Trophoblast cell (in vitro differentiated cells and primary cell): Measurements from ENCODE around the gene ZSWIM9.

Experiments
- DNase-seq, 2 donors: peaks; one replicate each; pipeline ENCODE4 v3.0.0-alpha.2; 2016
- H2AFZ ChIP-seq: 2 replicates; pipeline ENCODE4 v1.6.1; 2013; ENCODE audit warnings: low read length, moderate library complexity, mild to moderate bottlenecking; ENCODE audit not compliant: insufficient read depth, poor library complexity
- H2AK5ac ChIP-seq: 2 replicates; pipeline ENCODE4 v1.6.1; 2013; ENCODE audit warnings: mild to moderate bottlenecking, low read length
- H2BK120ac ChIP-seq: 2 replicates; pipeline ENCODE4 v1.6.1; 2013; ENCODE audit warnings: low read length, mild to moderate bottlenecking, moderate library complexity; ENCODE audit not compliant: insufficient read depth, poor library complexity
- H2BK12ac ChIP-seq: 2 replicates; pipeline ENCODE4 v1.6.1; 2013; ENCODE audit warnings: mild to moderate bottlenecking, low read length, moderate library complexity
- H2BK5ac ChIP-seq: 2 replicates; pipeline ENCODE4 v1.6.1; 2013; ENCODE audit warnings: low read length, low read depth, moderate library complexity, mild to moderate bottlenecking; ENCODE audit not compliant: poor library complexity
- H3K14ac ChIP-seq: 2 replicates; pipeline ENCODE4 v1.6.1; 2013; ENCODE audit warnings: mild to moderate bottlenecking, low read length
- H3K18ac ChIP-seq: 2 replicates; pipeline ENCODE4 v1.6.1; 2013; ENCODE audit warnings: mild to moderate bottlenecking, low read length
- H3K23ac ChIP-seq: 2 replicates; pipeline ENCODE4 v1.6.1; 2013; ENCODE audit warnings: low read length
- H3K27ac ChIP-seq: 2 replicates; pipeline ENCODE4 v1.5.1; 2013; ENCODE audit warnings: low read depth, mild to moderate bottlenecking, inconsistent platforms, low read length, moderate library complexity
- H3K27me3 ChIP-seq: 2 replicates; pipeline ENCODE4 v1.6.1; 2013; ENCODE audit warnings: inconsistent platforms, mild to moderate bottlenecking, low read length, moderate library complexity; ENCODE audit not compliant: insufficient read depth
- H3K36me3 ChIP-seq, 2 experiments: 1 replicate in 1 of 2; 2 replicates in 1 of 2; pipeline ENCODE4 v1.6.1; 2013; ENCODE audit warnings: low read length in 2 of 2, mild to moderate bottlenecking in 2 of 2, moderate library complexity in 1 of 2; ENCODE audit not compliant: insufficient read depth in 2 of 2, control insufficient read depth in 1 of 2
- H3K4ac ChIP-seq: 2 replicates; pipeline ENCODE4 v1.6.1; 2013; ENCODE audit warnings: low read depth, mild to moderate bottlenecking, low read length, moderate library complexity
- H3K4me1 ChIP-seq, 2 experiments: 1 replicate in 1 of 2; 2 replicates in 1 of 2; pipeline ENCODE4 v1.6.1; 2013; ENCODE audit warnings: low read length in 2 of 2, mild to moderate bottlenecking in 2 of 2, moderate library complexity in 1 of 2; ENCODE audit not compliant: insufficient read depth in 2 of 2, control insufficient read depth in 1 of 2
- H3K4me2 ChIP-seq: 2 replicates; pipeline ENCODE4 v1.6.1; 2013; ENCODE audit warnings: inconsistent platforms, mild to moderate bottlenecking, low read length, moderate library complexity
- H3K4me3 ChIP-seq: 2 replicates; pipeline ENCODE4 v1.5.1; 2013; ENCODE audit warnings: mild to moderate bottlenecking, low read depth, low read length, inconsistent platforms
- H3K79me1 ChIP-seq: one replicate; pipeline ENCODE4 v1.6.1; 2013; ENCODE audit warnings: low read length
- H3K79me2 ChIP-seq: 2 replicates; pipeline ENCODE4 v1.6.1; 2013; ENCODE audit warnings: low read length, mild to moderate bottlenecking; ENCODE audit not compliant: control insufficient read depth, insufficient read depth, poor library complexity
- H3K9ac ChIP-seq: 2 replicates; pipeline ENCODE4 v1.6.1; 2013; ENCODE audit warnings: mild to moderate bottlenecking, low read length
- H3K9me3 ChIP-seq: 2 replicates; pipeline ENCODE4 v1.6.1; 2013; ENCODE audit warnings: low read depth, mild to moderate bottlenecking, control low read depth, inconsistent platforms, low read length; ENCODE audit not compliant: insufficient read depth
- H4K12ac ChIP-seq: 2 replicates; pipeline ENCODE4 v1.6.1; 2013; ENCODE audit warnings: low read depth, mild to moderate bottlenecking, low read length, moderate library complexity
- H4K8ac ChIP-seq: 2 replicates; pipeline ENCODE4 v1.6.1; 2013; ENCODE audit warnings: low read depth, mild to moderate bottlenecking, low read length, moderate library complexity
- H4K91ac ChIP-seq: one replicate; pipeline ENCODE4 v1.6.1; 2013; ENCODE audit warnings: low read depth, mild to moderate bottlenecking, low read length, moderate library complexity
- WGBS: extraction: QIAGEN DNeasy Blood & Tissue Kit; methylation state at CpG from one replicate; pipeline ENCODE4 v1.1.7; 2013; ENCODE audit warnings: missing lambda C conversion rate; ENCODE audit not compliant: insufficient read length, insufficient coverage; ENCODE audit errors: extremely low coverage; 5-methylcytosine and 5-hydroxymethylcytosine counted together

Gene ZSWIM9

GRCh38 chr19:48203222-48203793, 32.8 kb downstream of the ZSWIM9 start:
- Histone ChIP-seq H3K14ac (no peak overlapping the region), H3K36me3 (no peaks in the 10 kb centered on the region), H2BK120ac (no peak overlapping the region), H3K4me2 (peak overlapping the region; percentile 99), H3K18ac (no peak overlapping the region), H3K4me1 (peaks cover 4 to 6% of the 10 kb centered on the region in 2 experiments), H3K79me2 (peaks cover 4% of the 10 kb centered on the region), H3K4me3 (no peak overlapping the region), H2AFZ (no peak overlapping the region), H2AK5ac (no peak overlapping the region), H4K8ac (peak overlapping the region; percentile 61), H2BK12ac (no peak overlapping the region), H3K9me3 (no peaks in the 10 kb centered on the region), H3K23ac (no peak overlapping the region), H2BK5ac (no peak overlapping the region), H3K4ac (no peak overlapping the region), H4K91ac (no peak overlapping the region), H3K9ac (no peak overlapping the region), H3K27ac (peak overlapping the region; percentile 1), H4K12ac (no peak overlapping the region), H3K79me1 (peaks cover 2% of the 10 kb centered on the region), H3K27me3 (no peaks in the 10 kb centered on the region)
- no CpG with 5 or more reads among the region's 5 CpGs for WGBS
- DNase-seq: no peak

GRCh38 chr19:48203794-48204628, 33.5 kb downstream of the ZSWIM9 start:
- peak; percentile 98 for DNase-seq
- Histone ChIP-seq H3K27me3 (no peaks in the 10 kb centered on the region), H3K36me3 (no peaks in the 10 kb centered on the region), H3K4me1 (peaks cover 4 to 6% of the 10 kb centered on the region in 2 experiments), H4K12ac (peak overlapping the region; percentile 58), H3K27ac (peak overlapping the region; percentile 1), H3K14ac (peak overlapping the region; percentile 64), H3K9ac (peak overlapping the region; percentile 84), H3K79me2 (peaks cover 4% of the 10 kb centered on the region), H3K4me2 (peak overlapping the region; percentile 99), H2AK5ac (no peak overlapping the region), H3K4ac (no peak overlapping the region), H3K4me3 (peak overlapping the region; percentile 79), H4K8ac (peak overlapping the region; percentile 90), H3K79me1 (peaks cover 2% of the 10 kb centered on the region), H2BK120ac (no peak overlapping the region), H2AFZ (peak overlapping the region; percentile 88), H3K9me3 (no peaks in the 10 kb centered on the region), H3K18ac (peak overlapping the region; percentile 63), H3K23ac (no peak overlapping the region), H2BK5ac (no peak overlapping the region), H2BK12ac (no peak overlapping the region), H4K91ac (peak overlapping the region; percentile 27)
- WGBS: no CpG with 5 or more reads among the region's 34 CpGs

GRCh38 chr19:48206397-48207093, 36.1 kb downstream of the ZSWIM9 start:
- H3K9ac ChIP-seq: no peak overlapping the region
- no peak overlapping the region for H3K27ac ChIP-seq
- no peak overlapping the region for H3K4me3 ChIP-seq
- no peak overlapping the region for H4K12ac ChIP-seq
- peaks cover 4% of the 10 kb centered on the region for H3K79me2 ChIP-seq
- no peaks in the 10 kb centered on the region for H3K9me3 ChIP-seq
- H3K4me1 ChIP-seq: peaks cover 4 to 6% of the 10 kb centered on the region in 2 experiments
- peaks cover 0 to under 1% of the 10 kb centered on the region in 2 experiments for H3K36me3 ChIP-seq
- DNase-seq: no peak
- H4K91ac ChIP-seq: no peak overlapping the region
- H3K23ac ChIP-seq: no peak overlapping the region
- no CpG with 5 or more reads among the region's 9 CpGs for WGBS
- no peak overlapping the region for H4K8ac ChIP-seq
- H3K4me2 ChIP-seq: no peak overlapping the region
- no peak overlapping the region for H2BK120ac ChIP-seq
- no peak overlapping the region for H3K14ac ChIP-seq
- H2BK5ac ChIP-seq: no peak overlapping the region
- H3K4ac ChIP-seq: no peak overlapping the region
- no peak overlapping the region for H3K18ac ChIP-seq
- no peak overlapping the region for H2AFZ ChIP-seq
- H3K27me3 ChIP-seq: no peaks in the 10 kb centered on the region
- peaks cover 2% of the 10 kb centered on the region for H3K79me1 ChIP-seq
- no peak overlapping the region for H2AK5ac ChIP-seq
- H2BK12ac ChIP-seq: no peak overlapping the region

- H3K14ac ChIP-seq: no peak overlapping the region
- no peak overlapping the region for H2BK120ac ChIP-seq
- no peak overlapping the region for H4K12ac ChIP-seq
- no peak for DNase-seq
- H3K36me3 ChIP-seq: peaks cover 2 to 3% of the 10 kb centered on the region in 2 experiments
- H2BK5ac ChIP-seq: no peak overlapping the region
- no peaks in the 10 kb centered on the region for H3K4me1 ChIP-seq
- H3K4ac ChIP-seq: no peak overlapping the region
- H3K79me2 ChIP-seq: no peaks in the 10 kb centered on the region
- no CpG with 5 or more reads among the region's 3 CpGs for WGBS
- no peaks in the 10 kb centered on the region for H3K79me1 ChIP-seq
- H2AK5ac ChIP-seq: no peak overlapping the region
- H3K4me2 ChIP-seq: no peak overlapping the region
- H3K4me3 ChIP-seq: no peak overlapping the region
- no peak overlapping the region for H3K9ac ChIP-seq
- H3K27ac ChIP-seq: no peak overlapping the region
- no peak overlapping the region for H4K8ac ChIP-seq
- no peak overlapping the region for H3K18ac ChIP-seq
- H4K91ac ChIP-seq: no peak overlapping the region
- H3K27me3 ChIP-seq: no peaks in the 10 kb centered on the region
- no peak overlapping the region for H3K23ac ChIP-seq
- H2AFZ ChIP-seq: no peak overlapping the region
- H2BK12ac ChIP-seq: no peak overlapping the region
- no peaks in the 10 kb centered on the region for H3K9me3 ChIP-seq
Observed at GRCh38 chr19:48210005-48210404, 39.5 kb downstream of the ZSWIM9 start.
